OCI-LY1 (cell line): ENCODE results near the gene LPIN1.

Source experiments
- H2AFZ ChIP-seq: fragments of 200-600 bp; sonication (generic), shearing (Covaris generic); 2 replicates; pipeline ENCODE4 v1.6.0; 2014; ENCODE audit warnings: antibody characterized with exemption, mild to moderate bottlenecking, low read length
- H3F3A ChIP-seq: fragments of 200-600 bp; sonication (generic), shearing (Covaris generic); 2 replicates; pipeline ENCODE4 v1.6.0; 2014; ENCODE audit warnings: mild to moderate bottlenecking, antibody characterized with exemption, low read length, moderate library complexity; ENCODE audit not compliant: insufficient read depth
- H3K27ac ChIP-seq: fragments of 200-600 bp; sonication (generic); 2 replicates; pipeline ENCODE4 v1.5.1; 2014; ENCODE audit warnings: low read length, mixed run types, mild to moderate bottlenecking, low read depth; ENCODE audit not compliant: poor library complexity, severe bottlenecking
- H3K27me3 ChIP-seq: fragments of 200-600 bp; sonication (generic); 2 replicates; pipeline ENCODE4 v1.6.0; 2014; ENCODE audit warnings: antibody characterized with exemption, mild to moderate bottlenecking, low read length, moderate library complexity; ENCODE audit not compliant: insufficient read depth
- H3K36me3 ChIP-seq: fragments of 200-600 bp; sonication (generic); 2 replicates; pipeline ENCODE4 v1.6.1; 2014; ENCODE audit warnings: mild to moderate bottlenecking, antibody characterized with exemption, low read length, moderate library complexity, mixed read lengths; ENCODE audit not compliant: insufficient read depth
- H3K4me1 ChIP-seq: fragments of 200-600 bp; sonication (generic); 2 replicates; pipeline ENCODE4 v1.5.1; 2014; ENCODE audit warnings: mild to moderate bottlenecking, low read length, moderate library complexity; ENCODE audit not compliant: insufficient read depth, severe bottlenecking
- H3K4me2 ChIP-seq: fragments of 200-600 bp; sonication (generic), shearing (Covaris generic); 2 replicates; pipeline ENCODE4 v1.6.1; 2014; ENCODE audit warnings: low read length
- H3K4me3 ChIP-seq: fragments of 200-600 bp; sonication (generic); 2 replicates; pipeline ENCODE4 v1.5.1; 2014; ENCODE audit warnings: low read length, low read depth, mild to moderate bottlenecking, mixed read lengths; ENCODE audit not compliant: poor library complexity, severe bottlenecking
- H3K79me2 ChIP-seq: fragments of 200-600 bp; shearing (Covaris generic); 2 replicates; pipeline ENCODE4 v1.6.1; 2016; ENCODE audit warnings: mixed run types, low read length, mixed read lengths; ENCODE audit not compliant: insufficient read depth
- H3K9ac ChIP-seq: fragments of 200-600 bp; sonication (generic), shearing (Covaris generic); 2 replicates; pipeline ENCODE4 v1.6.1; 2014; ENCODE audit warnings: mild to moderate bottlenecking, low read length, mixed read lengths
- H3K9me2 ChIP-seq: fragments of 200-600 bp; sonication (generic), shearing (Covaris generic); 2 replicates; pipeline ENCODE4 v1.6.1; 2014; ENCODE audit warnings: low read depth, mild to moderate bottlenecking, low read length, mixed read lengths
- H3K9me3 ChIP-seq: fragments of 200-600 bp; shearing (Covaris generic); 2 replicates; pipeline ENCODE4 v1.6.1; 2014; ENCODE audit warnings: low read length, mixed read lengths
- H4K20me1 ChIP-seq: fragments of 200-600 bp; sonication (generic), shearing (Covaris generic); 2 replicates; pipeline ENCODE4 v1.6.0; 2016; ENCODE audit warnings: mild to moderate bottlenecking, low read length; ENCODE audit not compliant: insufficient read depth
- EZH2 ChIP-seq: fragments of 200-600 bp; sonication (generic), shearing (Covaris generic); IDR thresholded peaks from 2 replicates; pipeline ENCODE4 v1.8.0; 2017; ENCODE audit warnings: borderline replicate concordance, mixed run types, mild to moderate bottlenecking, antibody characterized with exemption, low read length, moderate library complexity, mixed read lengths
- TF ChIP-seq, protein P1 (sequence below): fragments of 200-600 bp; sonication (generic), shearing (Covaris generic); IDR thresholded peaks from 2 replicates; pipeline ENCODE4 v1.5.1; 2017; ENCODE audit warnings: mild to moderate bottlenecking, antibody characterized with exemption, low read length, moderate library complexity, mixed read lengths

Gene LPIN1

DNA sequence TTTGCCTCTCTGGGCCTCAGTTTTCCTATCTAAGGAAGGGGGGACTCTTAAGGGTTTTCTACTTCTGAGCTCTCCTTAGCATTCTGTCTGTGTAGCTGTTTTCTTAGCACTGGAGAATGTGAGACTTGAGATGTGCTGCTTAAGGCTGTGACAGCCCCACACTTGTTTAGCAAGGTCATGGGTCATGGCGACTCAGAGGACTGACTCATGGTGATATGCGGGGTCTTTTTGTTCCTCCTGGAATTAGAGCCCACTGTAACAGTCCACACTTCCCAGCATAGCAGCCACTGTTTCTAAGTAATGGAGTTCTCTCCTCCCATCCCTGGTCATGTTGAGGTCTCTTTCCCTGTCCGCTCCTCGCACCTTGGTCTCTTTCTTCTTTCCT lies 4.1 kb upstream of the LPIN1 start:
- Histone ChIP-seq H3K4me3 (no peak overlapping the region), H3K79me2 (peaks cover 4% of the 10 kb centered on the region), H3K9ac (no peak overlapping the region), H3K36me3 (no peaks in the 10 kb centered on the region), H3K4me1 (peaks cover 28% of the 10 kb centered on the region), H3K9me2 (no peaks in the 10 kb centered on the region), H3F3A (no peaks in the 10 kb centered on the region), H3K27ac (no peak overlapping the region), H3K27me3 (no peaks in the 10 kb centered on the region), H2AFZ (no peak overlapping the region), H4K20me1 (no peaks in the 10 kb centered on the region), H3K4me2 (no peak overlapping the region), H3K9me3 (no peaks in the 10 kb centered on the region)
- TF ChIP-seq, protein P1, sequence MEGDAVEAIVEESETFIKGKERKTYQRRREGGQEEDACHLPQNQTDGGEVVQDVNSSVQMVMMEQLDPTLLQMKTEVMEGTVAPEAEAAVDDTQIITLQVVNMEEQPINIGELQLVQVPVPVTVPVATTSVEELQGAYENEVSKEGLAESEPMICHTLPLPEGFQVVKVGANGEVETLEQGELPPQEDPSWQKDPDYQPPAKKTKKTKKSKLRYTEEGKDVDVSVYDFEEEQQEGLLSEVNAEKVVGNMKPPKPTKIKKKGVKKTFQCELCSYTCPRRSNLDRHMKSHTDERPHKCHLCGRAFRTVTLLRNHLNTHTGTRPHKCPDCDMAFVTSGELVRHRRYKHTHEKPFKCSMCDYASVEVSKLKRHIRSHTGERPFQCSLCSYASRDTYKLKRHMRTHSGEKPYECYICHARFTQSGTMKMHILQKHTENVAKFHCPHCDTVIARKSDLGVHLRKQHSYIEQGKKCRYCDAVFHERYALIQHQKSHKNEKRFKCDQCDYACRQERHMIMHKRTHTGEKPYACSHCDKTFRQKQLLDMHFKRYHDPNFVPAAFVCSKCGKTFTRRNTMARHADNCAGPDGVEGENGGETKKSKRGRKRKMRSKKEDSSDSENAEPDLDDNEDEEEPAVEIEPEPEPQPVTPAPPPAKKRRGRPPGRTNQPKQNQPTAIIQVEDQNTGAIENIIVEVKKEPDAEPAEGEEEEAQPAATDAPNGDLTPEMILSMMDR = no peak
- TF ChIP-seq EZH2 = no peak

DNA sequence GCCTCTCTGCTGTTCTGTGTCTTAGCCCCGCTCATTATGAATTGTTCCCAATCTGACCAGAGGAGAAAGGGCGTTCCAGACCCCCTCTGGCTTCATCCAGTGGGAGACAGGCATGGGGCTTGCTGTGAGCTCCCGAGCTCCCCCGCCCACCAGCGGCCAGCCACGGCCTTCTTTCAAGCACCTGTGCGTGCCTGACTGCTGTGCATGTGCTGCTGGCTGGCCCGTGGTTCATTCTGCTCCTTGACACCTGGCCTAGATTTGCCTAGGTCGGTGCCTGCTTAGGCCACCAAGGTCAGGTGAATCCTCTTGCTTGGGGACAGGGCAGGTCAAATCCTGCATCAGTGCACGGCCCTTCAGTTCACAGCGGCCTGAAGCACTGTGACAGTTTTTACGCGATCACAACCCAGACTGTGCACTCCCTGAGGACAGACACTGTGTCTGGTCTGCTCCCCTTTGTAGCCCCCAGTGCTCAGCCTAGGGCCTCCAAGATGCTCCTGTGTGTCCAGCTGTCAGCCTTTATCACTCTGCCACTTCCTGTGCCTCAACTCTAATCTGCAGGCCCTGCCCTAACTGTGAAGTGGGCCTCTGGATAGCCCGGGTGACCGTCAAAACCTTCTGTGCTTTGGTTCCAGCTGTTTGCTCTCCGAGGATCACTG lies 3.6 kb upstream of the LPIN1 start:
- peaks cover 9% of the 10 kb centered on the region for H3K79me2 ChIP-seq
- TF ChIP-seq, protein P1 = no peak
- no peak for TF ChIP-seq EZH2
- H3K9me2 ChIP-seq = no peaks in the 10 kb centered on the region
- H3K9ac ChIP-seq = no peak overlapping the region
- no peak overlapping the region for H2AFZ ChIP-seq
- H3K27me3 ChIP-seq = no peaks in the 10 kb centered on the region
- H3K4me2 ChIP-seq = no peak overlapping the region; the same call in 1 of the 2 replicates
- no peaks in the 10 kb centered on the region for H4K20me1 ChIP-seq
- no peak overlapping the region for H3K4me3 ChIP-seq
- H3K27ac ChIP-seq = no peak overlapping the region
- H3F3A ChIP-seq = no peaks in the 10 kb centered on the region
- peaks cover 34% of the 10 kb centered on the region for H3K4me1 ChIP-seq
- H3K36me3 ChIP-seq = no peaks in the 10 kb centered on the region
- H3K9me3 ChIP-seq = no peaks in the 10 kb centered on the region

DNA sequence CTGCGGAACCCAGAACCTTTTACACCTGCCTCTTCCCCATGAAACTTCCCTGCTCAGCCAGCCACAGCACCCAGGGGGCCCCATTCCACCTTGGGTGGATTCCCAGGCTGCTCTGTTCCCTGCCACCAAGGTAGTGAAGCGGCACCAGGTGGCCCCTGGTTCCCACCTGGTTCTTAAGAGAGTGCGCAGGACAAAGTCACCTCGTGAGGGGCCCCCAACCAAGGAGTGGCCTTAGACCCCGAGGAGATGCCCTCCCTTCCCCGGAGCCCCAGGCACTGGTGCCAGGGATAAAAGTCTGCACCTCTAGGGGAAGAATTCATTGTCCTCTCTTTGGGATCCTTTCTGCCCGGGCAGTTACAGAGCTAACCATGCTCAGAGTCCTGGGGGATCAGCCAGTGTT lies 3.1 kb upstream of the LPIN1 start:
- H3K27ac ChIP-seq = peak overlapping the region; percentile 63
- TF ChIP-seq, protein P1 = no peak
- no peak for TF ChIP-seq EZH2
- no peaks in the 10 kb centered on the region for H3F3A ChIP-seq
- no peaks in the 10 kb centered on the region for H3K9me2 ChIP-seq
- H2AFZ ChIP-seq = no peak overlapping the region
- H3K4me2 ChIP-seq = peak overlapping the region; percentile 62
- no peaks in the 10 kb centered on the region for H3K27me3 ChIP-seq
- peak overlapping the region; percentile 48 for H3K4me3 ChIP-seq
- H3K36me3 ChIP-seq = no peaks in the 10 kb centered on the region
- H3K79me2 ChIP-seq = peaks cover 14% of the 10 kb centered on the region
- peaks cover 39% of the 10 kb centered on the region for H3K4me1 ChIP-seq
- peak overlapping the region; percentile 39; the same call in 1 of the 2 replicates for H3K9ac ChIP-seq
- H3K9me3 ChIP-seq = no peaks in the 10 kb centered on the region
- H4K20me1 ChIP-seq = no peaks in the 10 kb centered on the region
